K562 (cell line): ENCODE results near the gene ATF1. TPM values are rescaled to one million over a fixed set of nuclear protein-coding genes. Genes with fewer than 3 reads are reported as not detected.

ENCODE experiments used
- ATAC-seq: fragments of 200-7000 bp; cut with Tn5 transposase; 3 replicates; pipeline ENCODE4 v1.9.1; 2020; ENCODE audit warnings: moderate library complexity
- BruUV-seq: library from RNA; stranded (reverse); fragments of 400-500 nt; replicated peaks from 2 replicates; lab custom pipeline; 2021; lab: Mats Ljungman, UMichigan
- CTCF ChIA-PET: fragments of 300-600 bp; formaldehyde crosslinking; extraction: SDS; loops from one replicate; lab custom pipeline; 2021; ENCODE audit warnings: low intra/inter-chr PET ratio; lab: Yijun Ruan, JAX
- POLR2A ChIA-PET: fragments of 300-600, 350-650 bp; sonication (Branson Sonifier 250); formaldehyde crosslinking; extraction: SDS; loops from one replicate; lab custom pipeline; 2021; ENCODE audit warnings: antibody characterized with exemption, inconsistent platforms; lab: Yijun Ruan, JAX
- DNase-seq, 4 experiments: peaks; one replicate each; pipeline versions ENCODE4 v3.0.0 to v3.0.0-alpha.2; 2011 to 2018; ENCODE audit warnings: low spot score in 3 of 4, mixed read lengths in 3 of 4; ENCODE audit errors: extremely low read depth in 1 of 4
- FAIRE-seq: peaks from 2 replicates; lab custom pipeline; 2011; peaks lifted over from hg19 to GRCh38; lab: Jason Lieb, UNC
- H2AFZ ChIP-seq: 2 replicates; pipeline ENCODE4 v1.6.0; 2011; ENCODE audit warnings: low read depth, low read length, control low read depth, inconsistent platforms
- H3K27ac ChIP-seq: fragments of 200-600 bp; 3 replicates; pipeline ENCODE4 v1.8.0; 2011; ENCODE audit warnings: low read depth, mild to moderate bottlenecking, control low read depth, inconsistent platforms, low read length, moderate library complexity, mixed read lengths; ENCODE audit errors: extremely low read depth
- H3K27me3 ChIP-seq, 2 experiments: fragments of 300-600 bp in 1 of 2; 2 replicates in 1 of 2; 3 replicates in 1 of 2; pipeline versions ENCODE4 v1.6.0 to v1.8.0; 2011; ENCODE audit warnings: inconsistent platforms in 2 of 2, low read length in 2 of 2, mild to moderate bottlenecking in 1 of 2, mixed read lengths in 1 of 2, moderate library complexity in 1 of 2; ENCODE audit not compliant: control insufficient read depth in 2 of 2, insufficient read depth in 2 of 2
- H3K36me3 ChIP-seq: fragments of 300-600 bp; 3 replicates; pipeline ENCODE4 v1.8.0; 2011; ENCODE audit warnings: mild to moderate bottlenecking, low read length, inconsistent platforms; ENCODE audit not compliant: control insufficient read depth, insufficient read depth
- H3K4me1 ChIP-seq, 2 experiments: fragments of 200-600 bp in 1 of 2; replicated peaks in 1 of 2; 2 replicates in 1 of 2; 3 replicates in 1 of 2; pipeline versions ENCODE4 v1.5.1 to v1.8.0; 2011; ENCODE audit warnings: inconsistent platforms in 2 of 2, low read length in 2 of 2, mild to moderate bottlenecking in 1 of 2, mixed read lengths in 1 of 2, moderate library complexity in 1 of 2; ENCODE audit not compliant: control insufficient read depth in 2 of 2, insufficient read depth in 2 of 2
- H3K4me2 ChIP-seq: 2 replicates; pipeline ENCODE4 v1.6.1; 2011; ENCODE audit warnings: low read length, control low read depth, inconsistent platforms, mixed read lengths; ENCODE audit not compliant: insufficient read depth
- H3K4me3 ChIP-seq: fragments of 200-600 bp; sonication (generic), shearing (Covaris generic); 2 replicates; pipeline ENCODE4 v1.5.1; 2016; ENCODE audit warnings: control low read depth, inconsistent platforms
- H3K79me2 ChIP-seq: fragments of 200-600 bp; 3 replicates; pipeline ENCODE4 v1.8.0; 2011; ENCODE audit warnings: low read length, inconsistent platforms; ENCODE audit not compliant: control insufficient read depth, insufficient read depth
- H3K9ac ChIP-seq, 2 experiments: 2 replicates each; pipeline versions ENCODE4 v1.6.0 to v1.6.1; 2011; ENCODE audit warnings: low read depth in 2 of 2, low read length in 2 of 2, control low read depth in 1 of 2, inconsistent platforms in 1 of 2, mild to moderate bottlenecking in 1 of 2, mixed read lengths in 1 of 2; ENCODE audit not compliant: insufficient read depth in 1 of 2
- H3K9me1 ChIP-seq: one replicate; pipeline ENCODE4 v1.6.0; 2011; ENCODE audit warnings: inconsistent platforms, mild to moderate bottlenecking, low read length, moderate library complexity; ENCODE audit not compliant: control insufficient read depth, insufficient read depth
- H3K9me3 ChIP-seq: replicated peaks from 2 replicates; pipeline ENCODE4 v1.5.1; 2011; ENCODE audit warnings: low read depth, low read length, inconsistent platforms; ENCODE audit not compliant: control insufficient read depth, insufficient read depth
- H4K20me1 ChIP-seq: replicated peaks from 2 replicates; pipeline ENCODE4 v1.6.1; 2011; ENCODE audit warnings: low read length, inconsistent platforms, mixed read lengths; ENCODE audit not compliant: control insufficient read depth, insufficient read depth
- BHLHE40 ChIP-seq: IDR thresholded peaks from 2 replicates; pipeline ENCODE4 v1.6.1; 2011; ENCODE audit warnings: low read length, improper control_type of control experiment
- CBX3 ChIP-seq, 2 experiments: IDR thresholded peaks; 1 replicate in 1 of 2; 2 replicates in 1 of 2; pipeline ENCODE4 v1.6.1; 2012; ENCODE audit warnings: inconsistent platforms in 2 of 2, low read length in 2 of 2, borderline replicate concordance in 1 of 2, control low read depth in 1 of 2
- CBX5 ChIP-seq: IDR thresholded peaks from 2 replicates; pipeline ENCODE4 v1.6.1; 2014; ENCODE audit warnings: low read depth, borderline replicate concordance
- DEAF1 ChIP-seq: fragments of 450-650 bp; formaldehyde crosslinking; IDR thresholded peaks from 2 replicates; pipeline ENCODE4 v1.4.0; 2020; ENCODE audit warnings: mild to moderate bottlenecking, moderate library complexity
- DNMT1 ChIP-seq: fragments of 450-650 bp; IDR thresholded peaks from 2 replicates; pipeline ENCODE4 v1.6.1; 2016; ENCODE audit warnings: antibody characterized with exemption, mild to moderate bottlenecking
- E2F6 ChIP-seq, 2 experiments: IDR thresholded peaks; 2 replicates each; pipeline ENCODE4 v1.6.1; 2011; ENCODE audit warnings: borderline replicate concordance in 1 of 2, control low read depth in 1 of 2, low read depth in 1 of 2, low read length in 1 of 2, mild to moderate bottlenecking in 1 of 2, mixed read lengths in 1 of 2, moderate library complexity in 1 of 2; ENCODE audit not compliant: insufficient read depth in 1 of 2, insufficient read length in 1 of 2, poor library complexity in 1 of 2, severe bottlenecking in 1 of 2; ENCODE audit errors: extremely low read depth in 1 of 2
- ELK3 ChIP-seq: fragments of 450-650 bp; formaldehyde crosslinking; IDR thresholded peaks from 2 replicates; pipeline ENCODE4 v1.4.0; 2020; ENCODE audit warnings: mild to moderate bottlenecking
- ILF3 ChIP-seq: fragments of 450-650 bp; IDR thresholded peaks from 2 replicates; pipeline ENCODE4 v1.6.1; 2018; ENCODE audit warnings: antibody characterized with exemption, mild to moderate bottlenecking, moderate library complexity, borderline replicate concordance
- MCM7 ChIP-seq, 2 experiments: fragments of 450-650 bp; IDR thresholded peaks; 2 replicates each; pipeline ENCODE4 v1.6.1; 2016 to 2018
- SIN3A ChIP-seq, 2 experiments: fragments of 150-350 bp in 1 of 2; IDR thresholded peaks; 2 replicates each; pipeline ENCODE4 v1.6.1; 2011 to 2016; ENCODE audit warnings: borderline replicate concordance in 2 of 2, low read depth in 2 of 2, low read length in 2 of 2, mild to moderate bottlenecking in 2 of 2, moderate library complexity in 2 of 2; ENCODE audit not compliant: control insufficient read depth in 1 of 2
- TAL1 ChIP-seq: fragments of 450-650 bp; IDR thresholded peaks from 2 replicates; pipeline ENCODE4 v1.6.1; 2016; ENCODE audit warnings: mild to moderate bottlenecking
- TCF7 ChIP-seq: sonication (generic); IDR thresholded peaks from 2 replicates; pipeline ENCODE4 v1.6.1; 2016; ENCODE audit warnings: antibody characterized with exemption, borderline replicate concordance
- TRIM24 ChIP-seq, 2 experiments: fragments of 450-650 bp; IDR thresholded peaks; 2 replicates each; pipeline ENCODE4 v1.6.1; 2016
- ZFP36 ChIP-seq: fragments of 150-350 bp; IDR thresholded peaks from 2 replicates; pipeline ENCODE4 v1.6.1; 2018; ENCODE audit warnings: low read length, low read depth; ENCODE audit not compliant: partially characterized antibody
- ZNF280A ChIP-seq: fragments of 450-650 bp; IDR thresholded peaks from 2 replicates; pipeline ENCODE4 v1.6.1; 2018; ENCODE audit warnings: mild to moderate bottlenecking, low read depth; ENCODE audit not compliant: partially characterized antibody
- ZNF766 ChIP-seq: fragments of 200-800 bp; sonication (Bioruptor generic); conservative IDR thresholded peaks from 2 replicates; pipeline ENCODE4 v1.6.1; 2016; ENCODE audit warnings: missing genetic modification characterization, missing compliant biosample characterization
- WGBS: fragments of 100-300 bp; shearing (Covaris generic); methylation state at CpG from one replicate; pipeline ENCODE4 v1.1.6; 2016; ENCODE audit warnings: low coverage, mixed read lengths; ENCODE audit not compliant: insufficient coverage; ENCODE audit errors: missing lambda C conversion rate; 5-methylcytosine and 5-hydroxymethylcytosine counted together
- in situ Hi-C: fragments of 300-500 bp; cut with MboI; formaldehyde crosslinking; loops from 4 replicates; pipeline ENCODE4 v1.15.0; 2018; ENCODE audit warnings: inconsistent platforms, mixed read lengths
- intact Hi-C: fragments of 100-400 bp; cut with micrococcal nuclease; formaldehyde crosslinking; loops from 2 replicates; pipeline ENCODE4 v1.14.2; 2022
- polyA plus RNA-seq, 8 experiments: library from polyadenylated mRNA; depleted of rRNA in 4 of 8; stranded (reverse) in 5 of 8; unstranded in 3 of 8; fragments of >200 nt; fragmentation: Nextera tagmentation in 2 of 8; fragmentation: Illumina TruSeq in 1 of 8; extraction: Ambion mirVana in 2 of 8; extraction: Trizol in 1 of 8; gene quantifications; 2 replicates each; pipeline versions ENCODE4 v1.2.1 to v1.2.3, GENCODE V29; 2011 to 2014; ENCODE audit warnings: inconsistent platforms in 1 of 8, missing spikeins in 1 of 8
- total RNA-seq, 7 experiments: library from RNA; depleted of rRNA in 6 of 7; stranded (reverse); fragments of >200 nt in 6 of 7; fragmentation: Illumina TruSeq in 2 of 7; extraction: Trizol in 2 of 7; gene quantifications; 2 replicates each; pipeline versions ENCODE4 v1.2.1 to v1.2.3, GENCODE V29; 2011 to 2021; ENCODE audit warnings: low replicate concordance in 1 of 7

The ATF1 gene
- total and polyA plus RNA-seq, 9 of the 15 experiments (the other 6 are each of a cell fraction or from before 2014, with no cell fraction given) = 19.8 to 83.5 (median 51.4) TPM

- Histone ChIP-seq H3K4me3 (no peak overlapping the region), H3K4me2 (no peak overlapping the region), H3K36me3 (no peaks in the 10 kb centered on the region), H4K20me1 (no peaks in the 10 kb centered on the region), H2AFZ (0 out of 2 replicates have a peak overlapping the region, but pooled peaks have one; percentile 53), H3K27me3 (no peaks in the 10 kb centered on the region), H3K27ac (no peak overlapping the region), H3K4me1 (peaks cover 5 to 8% of the 10 kb centered on the region in 2 experiments; a peak in 3 of 5 replicates), H3K9ac (no peak overlapping the region), H3K9me3 (peaks cover 5% of the 10 kb centered on the region), H3K79me2 (no peaks in the 10 kb centered on the region), H3K9me1 (no peaks in the 10 kb centered on the region)
- ATAC-seq (no peak), FAIRE-seq (no peak), DNase-seq (no peak)
- 48% methylated on average over 7 of the region's 7 CpGs for WGBS
- no TSS peak for BruUV-seq
- ChIA-PET POLR2A (no interaction called here), CTCF (no interaction called here)
- in situ Hi-C loops (no loop called here), intact Hi-C loops (no loop called here)
- no peak for TF ChIP-seq TCF7
- no peak for TF ChIP-seq BHLHE40
- no peak for TF ChIP-seq ZNF766 (CRISPR knock-in tag)
- no peak for TF ChIP-seq DNMT1
- TF ChIP-seq CBX5 = 0 out of 2 replicates have a peak, but pooled peaks have one; percentile 23
- no peak for TF ChIP-seq MCM7 (IDR thresholded peaks at IDR 0.05)
- peak in 1 of 2 experiments; percentile 16 for TF ChIP-seq E2F6 (IDR thresholded peaks at IDR 0.05; ENCODE audit: borderline replicate concordance in 1 of 2, extremely low read depth in 1 of 2, insufficient read depth in 1 of 2, insufficient read length in 1 of 2, low read depth in 1 of 2, low read length in 1 of 2, poor library complexity in 1 of 2, severe bottlenecking in 1 of 2)
- no peak for TF ChIP-seq ELK3 (CRISPR knock-in tag)
- no peak for TF ChIP-seq DEAF1 (CRISPR knock-in tag)
- TF ChIP-seq TRIM24 (IDR thresholded peaks at IDR 0.05) = peak; percentile 16 to 72; a peak in 1 of 4 replicates
- no peak for TF ChIP-seq TAL1
- peak; percentile 25 for TF ChIP-seq ZFP36
- no peak for TF ChIP-seq SIN3A (IDR thresholded peaks at IDR 0.05; ENCODE audit: borderline replicate concordance in 2 of 2, control insufficient read depth in 1 of 2, low read depth in 2 of 2, low read length in 2 of 2)
- TF ChIP-seq ILF3 = no peak
- TF ChIP-seq CBX3 (IDR thresholded peaks at IDR 0.05; ENCODE audit: borderline replicate concordance in 1 of 2, low read length in 2 of 2) = peak in 1 of 2 experiments; percentile 77; a peak in 1 of 3 replicates
- peak; percentile 45 for TF ChIP-seq ZNF280A
Measured at GRCh38 chr12:50840809-50841487, 77.0 kb downstream of the ATF1 start.
